Ovary (tissue), 9 donors: ENCODE data around the gene PRKCD. TPM values are rescaled to one million over a fixed set of nuclear protein-coding genes. Genes with fewer than 3 reads are reported as not detected.

Experiments used
- DNase-seq, 5 donors: peaks; one replicate each; pipeline ENCODE4 v3.0.0-alpha.2; 2019 to 2020
- H3K27ac ChIP-seq, 2 donors: fragments of 200-600 bp; one replicate each; pipeline versions ENCODE4 v1.5.1 to v1.8.0; 2019 to 2022
- H3K27me3 ChIP-seq: fragments of 200-600 bp; one replicate; pipeline ENCODE4 v1.8.0; 2022
- H3K36me3 ChIP-seq: fragments of 200-600 bp; sonication (generic); one replicate; pipeline ENCODE4 v1.5.1; 2019
- H3K4me1 ChIP-seq: one replicate; pipeline ENCODE4 v1.8.1; 2013; ENCODE audit warnings: mild to moderate bottlenecking, moderate library complexity; ENCODE audit not compliant: insufficient read depth
- H3K4me3 ChIP-seq: fragments of 200-600 bp; sonication (generic); one replicate; pipeline ENCODE4 v1.5.1; 2017
- H3K9me3 ChIP-seq, 2 donors: fragments of 200-600 bp in 1 of 2; sonication (generic) in 1 of 2; one replicate each; pipeline versions ENCODE4 v1.5.1 to v1.8.1; 2013 to 2019; ENCODE audit warnings: mild to moderate bottlenecking in 1 of 2, moderate library complexity in 1 of 2
- CTCF ChIP-seq, 3 donors: fragments of 450-650 bp in 2 of 3; fragments of 200-600 bp in 1 of 3; IDR thresholded peaks; one replicate each; pipeline versions ENCODE4 v1.5.1 to v1.8.0; 2016 to 2022; ENCODE audit warnings: antibody characterized with exemption in 3 of 3, mild to moderate bottlenecking in 1 of 3
- EP300 ChIP-seq: sonication (generic); formaldehyde crosslinking; IDR thresholded peaks from one replicate; pipeline ENCODE4 v1.6.1; 2017; ENCODE audit warnings: antibody characterized with exemption
- POLR2A ChIP-seq: fragments of 450-650 bp; IDR thresholded peaks from one replicate; pipeline ENCODE4 v1.6.1; 2017; ENCODE audit warnings: antibody characterized with exemption, mild to moderate bottlenecking, moderate library complexity
- WGBS, 3 donors: extraction: QIAGEN DNeasy Blood & Tissue Kit in 1 of 3; methylation state at CpG; one replicate each; pipeline versions ENCODE4 v1.1.5 to v1.1.7; 2013 to 2017; 5-methylcytosine and 5-hydroxymethylcytosine counted together
- intact Hi-C, 4 donors: fragments of 100-400 bp; cut with DNase I; formaldehyde crosslinking; loops; one replicate each; pipeline versions ENCODE4 v1.11.0 to v1.15.1; 2022 to 2023
- polyA plus RNA-seq, 2 donors: library from polyadenylated mRNA; stranded (reverse); fragments of 200-250 nt in 1 of 2; fragments of 350-450 nt in 1 of 2; fragmentation: Illumina TruSeq in 1 of 2; extraction: RNeasy Lipid Tissue Mini Kit (QIAGEN cat#74804) in 1 of 2; gene quantifications; one replicate each; pipeline ENCODE4 v1.2.3, GENCODE V29; 2013 to 2014
- total RNA-seq, 7 donors: library from RNA; depleted of rRNA in 2 of 7; stranded (reverse); fragments of >200 nt in 2 of 7; fragmentation: NEBNext Ultra II Directional in 3 of 7; extraction: Animal tissue kit (Norgen Biotek cat#: 25700) in 3 of 7; gene quantifications; one replicate each; pipeline versions ENCODE4 v1.1.0 to v1.2.4, GENCODE V29; 2016 to 2023
- donor health status: DM: no; HTN: no; CAD: no; lungs with moderate emphysema.
- donor health status: DM: no; HTN: no; CAD: no.
- donor health status: Bipolar disorder and iron deficiency.
- donor health status: DM: yes; HTN: yes; CAD: no.
- donor health status: DM: no; HTN: no; CAD: no.
- donor health status: DM: yes; HTN: yes; CAD: no.

Gene PRKCD
- total and polyA plus RNA-seq, 9 donors, result 6.6 to 22.2 (median 15.2) TPM

- Histone ChIP-seq H3K27ac (no peak overlapping the region), H3K4me1 (no peaks in the 10 kb centered on the region), H3K27me3 (no peaks in the 10 kb centered on the region), H3K4me3 (no peak overlapping the region), H3K36me3 (no peaks in the 10 kb centered on the region), H3K9me3 (no peaks in the 10 kb centered on the region)
- DNase-seq, result no peak
- intact Hi-C loops, result no loop called here
- WGBS, 3 donors, result 92 to 98% (median 93%) methylated on average over 5 to 9 of the region's 9 CpGs
- no peak for TF ChIP-seq EP300
- TF ChIP-seq CTCF (IDR thresholded peaks at IDR 0.05), result no peak
- TF ChIP-seq POLR2A, result no peak
Measured at GRCh38 chr3:53186726-53187125, 25.7 kb downstream of the PRKCD start.

GRCh38 chr3:53187430-53187829 lies 26.4 kb downstream of the PRKCD start:
- Histone ChIP-seq H3K36me3 (no peaks in the 10 kb centered on the region), H3K27me3 (no peaks in the 10 kb centered on the region), H3K27ac (no peak overlapping the region), H3K4me1 (no peaks in the 10 kb centered on the region), H3K4me3 (no peak overlapping the region), H3K9me3 (no peaks in the 10 kb centered on the region)
- no peak for TF ChIP-seq CTCF (IDR thresholded peaks at IDR 0.05)
- no peak for TF ChIP-seq POLR2A
- TF ChIP-seq EP300, result no peak
- DNase-seq, result no peak
- 71 to 81% (median 76%) methylated on average over 4 of the region's 4 CpGs for WGBS, 3 donors
- intact Hi-C loops, result no loop called here

GRCh38 chr3:53188136-53188685 lies 27.2 kb downstream of the PRKCD start:
- TF ChIP-seq POLR2A (no peak), EP300 (no peak), CTCF (IDR thresholded peaks at IDR 0.05) (no peak)

GRCh38 chr3:53188720-53189119 lies 27.7 kb downstream of the PRKCD start:
- Histone ChIP-seq H3K36me3 (no peaks in the 10 kb centered on the region), H3K27ac (no peak overlapping the region), H3K4me3 (no peak overlapping the region), H3K27me3 (no peaks in the 10 kb centered on the region), H3K4me1 (no peaks in the 10 kb centered on the region), H3K9me3 (no peaks in the 10 kb centered on the region)
- 93 to 96% (median 93%) methylated on average over 13 of the region's 13 CpGs for WGBS, 3 donors
- DNase-seq, result no peak
- intact Hi-C loops, result no loop called here
- TF ChIP-seq EP300 (no peak), POLR2A (no peak), CTCF (IDR thresholded peaks at IDR 0.05) (no peak)

More at GRCh38 chr3:53188136-53188685, 27.2 kb downstream of the PRKCD start:
- Histone ChIP-seq H3K27me3 (no peaks in the 10 kb centered on the region), H3K4me3 (no peak overlapping the region), H3K9me3 (no peaks in the 10 kb centered on the region), H3K4me1 (no peaks in the 10 kb centered on the region), H3K36me3 (no peaks in the 10 kb centered on the region), H3K27ac (no peak overlapping the region)
- no peak for DNase-seq
- 89 to 91% (median 90%) methylated on average over 5 of the region's 5 CpGs for WGBS, 3 donors
- intact Hi-C loops, result no loop called here
